HepG2 (cell line): ENCODE measurements around the gene SIRPB2. TPM values are rescaled to one million over a fixed set of nuclear protein-coding genes. Genes with fewer than 3 reads are reported as not detected.

Experiments used
- ASH2L ChIP-seq: fragments of 300-600, 200-600 bp; sonication (generic); IDR thresholded peaks from 2 replicates; pipeline ENCODE4 v1.7.0; 2017; ENCODE audit warnings: low read depth, mild to moderate bottlenecking, moderate library complexity, mixed read lengths, low read length; ENCODE audit not compliant: insufficient read length
- CBX1 ChIP-seq: IDR thresholded peaks from one replicate; pipeline ENCODE4 v1.6.1; 2016; ENCODE audit warnings: antibody characterized with exemption, low read depth
- CEBPB ChIP-seq: IDR thresholded peaks from 2 replicates; pipeline ENCODE4 v1.6.1; 2011; ENCODE audit warnings: low read depth, low read length, improper control_type of control experiment, borderline replicate concordance
- ELF1 ChIP-seq: sonication (generic); formaldehyde crosslinking; IDR thresholded peaks from 2 replicates; pipeline ENCODE4 v1.4.0; 2020; ENCODE audit warnings: missing genetic modification reagents
- ERF ChIP-seq: IDR thresholded peaks from 2 replicates; pipeline ENCODE4 v1.6.1; 2018; ENCODE audit warnings: missing biosample characterization, missing genetic modification reagents
- FOXA3 ChIP-seq: IDR thresholded peaks from 2 replicates; pipeline ENCODE4 v1.6.1; 2016; ENCODE audit warnings: missing genetic modification reagents, missing compliant biosample characterization
- GATAD1 ChIP-seq: IDR thresholded peaks from 2 replicates; pipeline ENCODE4 v1.6.1; 2016; ENCODE audit warnings: missing genetic modification reagents, missing compliant biosample characterization
- KAT8 ChIP-seq: IDR thresholded peaks from 2 replicates; pipeline ENCODE4 v1.6.1; 2016; ENCODE audit warnings: missing genetic modification reagents, missing compliant biosample characterization
- KDM5A ChIP-seq: fragments of 200-600 bp; sonication (generic); IDR thresholded peaks from 2 replicates; pipeline ENCODE4 v1.7.0; 2018; ENCODE audit warnings: antibody characterized with exemption, mild to moderate bottlenecking, low read length, borderline replicate concordance
- KLF12 ChIP-seq: sonication (generic); formaldehyde crosslinking; IDR thresholded peaks from 2 replicates; pipeline ENCODE4 v1.4.0; 2020; ENCODE audit warnings: missing genetic modification reagents, borderline replicate concordance
- KLF13 ChIP-seq: sonication (generic); formaldehyde crosslinking; IDR thresholded peaks from 2 replicates; pipeline ENCODE4 v1.4.0; 2020; ENCODE audit warnings: mild to moderate bottlenecking, missing genetic modification reagents
- LCORL ChIP-seq, 2 experiments: fragments of 450-650 bp in 1 of 2; sonication (generic) in 1 of 2; formaldehyde crosslinking in 1 of 2; IDR thresholded peaks; 2 replicates each; pipeline versions ENCODE4 v1.5.0 to v1.6.1; 2017 to 2020; ENCODE audit warnings: antibody characterized with exemption in 1 of 2, missing genetic modification reagents in 1 of 2
- MYC ChIP-seq: sonication (generic); formaldehyde crosslinking; IDR thresholded peaks from 2 replicates; pipeline ENCODE4 v1.9.0; 2021; ENCODE audit warnings: missing genetic modification reagents, borderline replicate concordance
- NFYC ChIP-seq: IDR thresholded peaks from 2 replicates; pipeline ENCODE4 v1.6.1; 2016; ENCODE audit warnings: missing genetic modification reagents, missing compliant biosample characterization
- NR2F1 ChIP-seq, 2 experiments: fragments of 450-650 bp in 1 of 2; formaldehyde crosslinking in 1 of 2; IDR thresholded peaks; 2 replicates each; pipeline versions ENCODE4 v1.5.0 to v1.6.1; 2016 to 2020; ENCODE audit warnings: mild to moderate bottlenecking in 1 of 2, missing compliant biosample characterization in 1 of 2, missing genetic modification reagents in 1 of 2, moderate library complexity in 1 of 2
- PHF20 ChIP-seq: sonication (generic); formaldehyde crosslinking; IDR thresholded peaks from 2 replicates; pipeline ENCODE4 v1.5.0; 2020; ENCODE audit warnings: mild to moderate bottlenecking, missing genetic modification reagents
- SAP130 ChIP-seq: IDR thresholded peaks from 2 replicates; pipeline ENCODE4 v1.6.1; 2016; ENCODE audit warnings: low read depth
- SIN3A ChIP-seq: IDR thresholded peaks from 2 replicates; pipeline ENCODE4 v1.6.1; 2011; ENCODE audit warnings: low read depth, mild to moderate bottlenecking, control low read depth, low read length, borderline replicate concordance
- SRSF1 ChIP-seq: fragments of 200-400 bp; formaldehyde crosslinking; optimal IDR thresholded peaks from 2 replicates; pipeline ENCODE3; 2017; ENCODE audit warnings: mild to moderate bottlenecking, low read depth, low read length, moderate library complexity
- ZBTB8A ChIP-seq: sonication (generic); formaldehyde crosslinking; IDR thresholded peaks from 2 replicates; pipeline ENCODE4 v1.4.0; 2020; ENCODE audit warnings: mild to moderate bottlenecking, low read depth, missing genetic modification reagents, borderline replicate concordance
- ZFP36L2 ChIP-seq: sonication (generic); formaldehyde crosslinking; IDR thresholded peaks from 2 replicates; pipeline ENCODE4 v1.4.0; 2020; ENCODE audit warnings: missing genetic modification reagents
- ZFP90 ChIP-seq: sonication (generic); formaldehyde crosslinking; IDR thresholded peaks from 2 replicates; pipeline ENCODE4 v1.8.0; 2022; ENCODE audit warnings: missing genetic modification reagents, mild to moderate bottlenecking, inconsistent platforms, borderline replicate concordance
- ZKSCAN5 ChIP-seq: sonication (generic); formaldehyde crosslinking; IDR thresholded peaks from 2 replicates; pipeline ENCODE4 v1.5.1; 2020; ENCODE audit warnings: mild to moderate bottlenecking, missing genetic modification reagents
- ZMYM3 ChIP-seq: sonication (generic); formaldehyde crosslinking; IDR thresholded peaks from 2 replicates; pipeline ENCODE4 v1.5.1; 2020; ENCODE audit warnings: mild to moderate bottlenecking, missing genetic modification reagents
- ZNF441 ChIP-seq: sonication (generic); formaldehyde crosslinking; IDR thresholded peaks from 2 replicates; pipeline ENCODE4 v1.7.0; 2021; ENCODE audit warnings: missing genetic modification reagents, borderline replicate concordance
- ZNF616 ChIP-seq: sonication (generic); formaldehyde crosslinking; IDR thresholded peaks from 2 replicates; pipeline ENCODE4 v1.5.0; 2020; ENCODE audit warnings: low read depth, mild to moderate bottlenecking, missing genetic modification reagents
- ZNF703 ChIP-seq: sonication (generic); formaldehyde crosslinking; IDR thresholded peaks from 2 replicates; pipeline ENCODE4 v1.5.1; 2020; ENCODE audit warnings: missing genetic modification reagents, mild to moderate bottlenecking, moderate library complexity, borderline replicate concordance
- ZNF891 ChIP-seq: sonication (generic); formaldehyde crosslinking; IDR thresholded peaks from 2 replicates; pipeline ENCODE4 v1.5.0; 2020; ENCODE audit warnings: mild to moderate bottlenecking, missing genetic modification reagents
- ZSCAN29 ChIP-seq: sonication (generic); formaldehyde crosslinking; conservative IDR thresholded peaks from 2 replicates; pipeline ENCODE4 v1.4.0; 2020; ENCODE audit warnings: mild to moderate bottlenecking, missing genetic modification reagents
- polyA plus RNA-seq, 8 experiments: library from polyadenylated mRNA; depleted of rRNA in 3 of 8; stranded (reverse) in 7 of 8; unstranded in 1 of 8; fragments of >200 nt; fragmentation: Illumina TruSeq in 4 of 8; extraction: Trizol in 4 of 8; gene quantifications; 2 replicates each; pipeline versions ENCODE4 v1.2.1 to v1.2.3, GENCODE V29; 2011 to 2016; ENCODE audit warnings: low read depth in 4 of 8, missing spikeins in 1 of 8, mixed read lengths in 1 of 8; ENCODE audit not compliant: insufficient read depth in 1 of 8
- total RNA-seq, 5 experiments: library from RNA; depleted of rRNA; stranded (reverse); fragments of >200 nt; fragmentation: Illumina TruSeq; extraction: Trizol; gene quantifications; 2 replicates each; pipeline ENCODE4 v1.2.3, GENCODE V29; 2016; ENCODE audit warnings: low read depth in 1 of 5
- TF ChIP-seq, protein P1 (sequence below): sonication (generic); formaldehyde crosslinking; IDR thresholded peaks from 2 replicates; pipeline ENCODE4 v1.4.0; 2020; ENCODE audit warnings: mild to moderate bottlenecking, missing genetic modification reagents
- TF ChIP-seq, protein P2 (sequence below): sonication (generic); formaldehyde crosslinking; IDR thresholded peaks from 2 replicates; pipeline ENCODE4 v1.8.0; 2022; ENCODE audit warnings: missing genetic modification reagents, low read depth, mild to moderate bottlenecking, borderline replicate concordance

SIRPB2 gene
- total and polyA plus RNA-seq, 2 of the 13 experiments (the other 11 are each of a cell fraction or from before 2014, with no cell fraction given): not detected

GRCh38 chr20:1467355-1468116 is 23.7 kb downstream of the SIRPB2 start (continued):
- peak; percentile 56; the same call in 1 of the 2 replicates for TF ChIP-seq ZMYM3 (CRISPR knock-in tag)
- 0 out of 2 replicates have a peak, but pooled peaks have one; percentile 57 for TF ChIP-seq ZNF891 (CRISPR knock-in tag)
- no peak for TF ChIP-seq ZKSCAN5 (CRISPR knock-in tag)
- TF ChIP-seq ZNF616 (CRISPR knock-in tag): no peak
- no peak for TF ChIP-seq ASH2L
- peak; percentile 57; the same call in 1 of the 2 replicates for TF ChIP-seq ERF (CRISPR knock-in tag)
- TF ChIP-seq KLF12 (CRISPR knock-in tag): no peak
- TF ChIP-seq ZFP36L2: no peak
- TF ChIP-seq LCORL (IDR thresholded peaks at IDR 0.05): no peak
- peak; percentile 56 for TF ChIP-seq LCORL (CRISPR knock-in tag; IDR thresholded peaks at IDR 0.05)
- TF ChIP-seq CEBPB: peak; percentile 83
- TF ChIP-seq SRSF1: no peak
- no peak for TF ChIP-seq ZBTB8A (CRISPR knock-in tag)
- TF ChIP-seq, protein P1, sequence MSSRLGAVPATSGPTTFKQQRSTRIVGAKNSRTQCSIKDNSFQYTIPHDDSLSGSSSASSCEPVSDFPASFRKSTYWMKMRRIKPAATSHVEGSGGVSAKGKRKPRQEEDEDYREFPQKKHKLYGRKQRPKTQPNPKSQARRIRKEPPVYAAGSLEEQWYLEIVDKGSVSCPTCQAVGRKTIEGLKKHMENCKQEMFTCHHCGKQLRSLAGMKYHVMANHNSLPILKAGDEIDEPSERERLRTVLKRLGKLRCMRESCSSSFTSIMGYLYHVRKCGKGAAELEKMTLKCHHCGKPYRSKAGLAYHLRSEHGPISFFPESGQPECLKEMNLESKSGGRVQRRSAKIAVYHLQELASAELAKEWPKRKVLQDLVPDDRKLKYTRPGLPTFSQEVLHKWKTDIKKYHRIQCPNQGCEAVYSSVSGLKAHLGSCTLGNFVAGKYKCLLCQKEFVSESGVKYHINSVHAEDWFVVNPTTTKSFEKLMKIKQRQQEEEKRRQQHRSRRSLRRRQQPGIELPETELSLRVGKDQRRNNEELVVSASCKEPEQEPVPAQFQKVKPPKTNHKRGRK: no peak
- TF ChIP-seq KLF13 (CRISPR knock-in tag): 0 out of 2 replicates have a peak, but pooled peaks have one; percentile 69
- TF ChIP-seq CBX1: no peak
- TF ChIP-seq KAT8 (CRISPR knock-in tag): no peak
- TF ChIP-seq NR2F1 (CRISPR knock-in tag; IDR thresholded peaks at IDR 0.05): no peak
- peak; percentile 14; the same call in 1 of the 2 replicates for TF ChIP-seq ELF1 (CRISPR knock-in tag)
- no peak for TF ChIP-seq KDM5A
- peak; percentile 41; the same call in 1 of the 2 replicates for TF ChIP-seq ZFP90
- no peak for TF ChIP-seq SAP130 (CRISPR knock-in tag)
- TF ChIP-seq ZNF703 (CRISPR knock-in tag): no peak
- TF ChIP-seq ZSCAN29 (CRISPR knock-in tag): no peak
- TF ChIP-seq PHF20 (CRISPR knock-in tag): 0 out of 2 replicates have a peak, but pooled peaks have one; percentile 25
- TF ChIP-seq, protein P2, sequence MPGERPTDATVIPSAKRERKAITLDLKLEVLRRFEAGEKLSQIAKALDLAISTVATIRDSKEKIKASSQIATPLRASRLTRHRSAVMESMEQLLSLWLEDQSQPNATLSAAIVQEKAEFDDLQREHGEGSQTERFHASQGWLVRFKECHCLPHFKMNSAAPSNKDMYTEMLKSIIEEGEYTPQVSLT (CRISPR knock-in tag): no peak
- 0 out of 2 replicates have a peak, but pooled peaks have one; percentile 14 for TF ChIP-seq GATAD1 (CRISPR knock-in tag)
- peak; percentile 47; the same call in 1 of the 2 replicates for TF ChIP-seq NFYC (CRISPR knock-in tag)
- TF ChIP-seq SIN3A: no peak
- peak; percentile 42; the same call in 1 of the 2 replicates for TF ChIP-seq FOXA3 (CRISPR knock-in tag)
- no peak for TF ChIP-seq MYC (CRISPR knock-in tag)
- TF ChIP-seq ZNF441 (CRISPR knock-in tag): no peak
